Measurements from ENCODE around the gene GABARAP.
A peak's percentile ranks its signal among the peaks of the same experiment; 100 is the strongest.

Gene GABARAP

DNA sequence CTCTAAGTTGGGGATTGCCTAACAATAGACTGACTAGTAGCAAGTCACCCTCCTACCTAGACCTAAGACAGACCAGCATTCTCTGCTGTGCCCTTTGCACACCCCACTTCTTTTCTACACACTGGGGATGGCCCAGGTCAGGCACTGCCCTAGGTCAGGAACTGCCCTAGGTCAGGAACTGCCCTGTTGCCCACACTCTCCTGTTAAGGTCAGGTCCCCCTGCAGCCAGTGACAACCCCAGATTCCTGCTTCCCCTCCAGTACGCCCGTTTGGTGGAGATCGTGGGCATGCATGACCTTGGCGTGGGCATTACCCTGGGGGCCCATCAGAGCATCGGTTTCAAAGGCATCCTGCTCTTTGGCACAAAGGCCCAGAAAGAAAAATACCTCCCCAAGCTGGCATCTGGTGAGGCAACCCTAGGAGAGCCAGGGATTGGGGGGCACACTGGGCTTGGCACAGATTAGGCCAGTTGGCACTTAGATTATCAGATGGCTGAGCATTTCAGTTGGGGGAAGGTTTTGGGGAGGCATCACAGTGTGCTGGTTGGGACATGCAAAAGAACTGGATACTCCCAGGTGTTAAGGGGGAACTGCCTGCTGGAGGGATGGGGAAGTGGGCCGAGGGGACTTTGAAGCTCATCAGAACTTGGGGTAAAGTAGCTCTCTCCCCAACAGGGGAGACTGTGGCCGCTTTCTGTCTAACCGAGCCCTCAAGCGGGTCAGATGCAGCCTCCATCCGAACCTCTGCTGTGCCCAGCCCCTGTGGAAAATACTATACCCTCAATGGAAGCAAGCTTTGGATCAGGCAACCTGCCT lies 20.8 kb downstream of the GABARAP start:
- DNase-seq = no peak

DNA sequence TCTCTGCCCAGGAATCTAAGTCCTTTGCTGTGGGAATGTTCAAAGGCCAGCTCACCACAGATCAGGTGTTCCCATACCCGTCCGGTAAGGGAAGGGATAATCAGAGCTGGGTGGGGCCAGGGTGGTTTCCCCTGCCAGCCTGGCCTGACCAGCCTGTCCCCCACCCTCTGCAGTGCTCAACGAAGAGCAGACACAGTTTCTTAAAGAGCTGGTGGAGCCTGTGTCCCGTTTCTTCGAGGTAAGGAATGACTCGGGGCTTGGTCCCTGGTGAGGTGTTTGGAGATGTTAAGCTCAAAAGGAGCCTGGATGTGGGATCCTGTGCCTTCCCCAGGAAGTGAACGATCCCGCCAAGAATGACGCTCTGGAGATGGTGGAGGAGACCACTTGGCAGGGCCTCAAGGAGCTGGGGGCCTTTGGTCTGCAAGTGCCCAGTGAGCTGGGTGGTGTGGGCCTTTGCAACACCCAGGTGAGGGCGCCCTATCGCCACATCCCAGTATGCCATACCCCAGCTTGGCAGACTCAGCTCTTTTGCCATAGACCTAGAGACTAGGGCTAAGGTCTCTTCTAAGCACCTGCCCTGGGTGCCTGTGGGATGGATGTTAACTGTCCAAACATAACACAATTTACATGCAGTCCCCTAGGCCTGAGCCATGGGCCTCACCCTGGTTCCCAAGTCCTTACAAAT lies 21.5 kb downstream of the GABARAP start:
- DNase-seq = peak in 2 of 4 experiments; percentile 30 to 49

DNA sequence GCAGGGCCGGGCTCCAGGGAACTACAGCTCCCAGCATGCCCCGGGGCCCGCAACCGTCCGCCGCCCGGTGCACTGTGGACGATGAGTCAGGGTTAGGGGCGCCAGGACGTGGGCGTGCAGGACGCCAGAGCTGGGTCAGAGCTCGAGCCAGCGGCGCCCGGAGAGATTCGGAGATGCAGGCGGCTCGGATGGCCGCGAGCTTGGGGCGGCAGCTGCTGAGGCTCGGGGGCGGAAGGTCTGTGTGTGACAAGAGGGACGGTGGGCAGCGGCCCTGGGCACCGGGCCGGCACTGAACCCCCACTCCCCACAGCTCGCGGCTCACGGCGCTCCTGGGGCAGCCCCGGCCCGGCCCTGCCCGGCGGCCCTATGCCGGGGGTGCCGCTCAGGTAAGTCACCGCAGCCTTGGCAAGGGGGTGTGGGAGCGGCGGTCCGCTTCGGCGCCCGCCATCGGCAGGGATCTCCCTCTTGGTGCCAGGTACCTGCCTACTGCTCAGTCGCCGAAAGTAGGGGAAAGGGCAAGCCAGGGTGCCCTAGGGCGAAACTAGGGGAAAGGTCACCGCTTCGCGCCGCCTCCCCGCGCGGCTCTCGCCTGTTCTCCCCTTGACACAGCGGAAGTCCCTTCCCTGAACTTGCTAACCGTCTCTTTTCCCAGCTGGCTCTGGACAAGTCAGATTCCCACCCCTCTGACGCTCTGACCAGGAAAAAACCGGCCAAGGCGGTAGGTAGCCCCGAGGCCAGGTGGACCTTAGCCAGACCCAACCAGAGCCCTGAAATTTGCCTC lies 22.2 kb downstream of the GABARAP start, which contains the start of the genes ACADVL and DLG4:
TSS of gene ACADVL (plus strand) at position 127 of the 781 bp plus-strand sequence. CDS start at position 174, 47 bp downstream.
TSS of gene DLG4 (minus strand) at position 25 of the 781 bp plus-strand sequence.
- DNase-seq = peak in 3 of 4 experiments; percentile 44 to 65 (median 63)

DNA sequence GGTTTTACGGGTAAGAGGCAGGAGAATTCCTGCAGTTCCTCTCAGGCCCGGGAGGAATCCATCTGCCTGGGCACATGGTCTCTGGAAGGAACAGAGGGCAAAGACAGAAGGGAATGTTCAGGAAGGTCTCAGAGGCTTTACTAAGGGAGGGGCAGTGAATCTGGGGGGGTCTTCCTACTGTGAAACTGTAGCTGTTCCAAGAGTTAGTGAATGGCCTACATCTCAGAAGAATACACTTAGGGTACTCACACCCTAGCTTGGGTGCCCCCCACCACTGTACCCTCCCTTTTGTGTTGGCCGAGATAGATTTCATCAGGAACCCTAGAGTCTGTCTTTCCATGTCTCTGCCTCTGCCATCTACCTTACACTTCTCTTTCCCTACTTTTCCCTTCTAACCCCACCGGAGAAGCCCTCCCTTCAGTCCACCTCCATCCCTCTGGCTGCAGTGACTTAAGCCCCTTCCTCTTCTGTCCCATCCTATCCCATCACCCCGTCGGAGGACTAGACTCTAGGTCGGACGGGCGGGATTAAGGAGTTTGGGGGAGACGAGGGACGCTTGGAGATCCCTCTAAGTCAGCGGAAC lies 22.9 kb downstream of the GABARAP start:
- DNase-seq = no peak

- DNase-seq = no peak
Observed at GRCh38 chr17:7218758-7219157, 23.5 kb downstream of the GABARAP start.

DNA sequence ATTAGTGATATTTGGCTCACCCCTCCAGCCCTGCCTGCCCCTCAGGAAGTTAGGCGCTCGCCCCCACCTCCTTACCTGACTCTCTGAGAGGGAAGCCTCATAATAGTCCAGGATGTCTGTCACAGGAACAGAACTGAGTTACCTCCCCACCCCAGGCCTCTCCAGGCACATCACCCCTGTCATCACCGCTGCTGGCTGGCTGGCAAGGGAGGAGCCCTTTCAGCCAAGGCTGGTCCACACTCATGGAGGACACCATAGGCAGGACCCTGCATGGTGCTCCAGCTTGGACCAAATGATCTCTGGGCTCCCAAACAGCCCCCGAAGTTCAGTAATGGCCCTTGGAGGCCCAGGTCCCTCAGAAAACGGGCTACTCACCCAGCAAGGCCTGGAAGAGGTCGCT lies 24.1 kb downstream of the GABARAP start:
- DNase-seq = no peak

GRCh38 chr17:7217113-7217987 lies 24.9 kb downstream of the GABARAP start:
- no peak for DNase-seq

DNA sequence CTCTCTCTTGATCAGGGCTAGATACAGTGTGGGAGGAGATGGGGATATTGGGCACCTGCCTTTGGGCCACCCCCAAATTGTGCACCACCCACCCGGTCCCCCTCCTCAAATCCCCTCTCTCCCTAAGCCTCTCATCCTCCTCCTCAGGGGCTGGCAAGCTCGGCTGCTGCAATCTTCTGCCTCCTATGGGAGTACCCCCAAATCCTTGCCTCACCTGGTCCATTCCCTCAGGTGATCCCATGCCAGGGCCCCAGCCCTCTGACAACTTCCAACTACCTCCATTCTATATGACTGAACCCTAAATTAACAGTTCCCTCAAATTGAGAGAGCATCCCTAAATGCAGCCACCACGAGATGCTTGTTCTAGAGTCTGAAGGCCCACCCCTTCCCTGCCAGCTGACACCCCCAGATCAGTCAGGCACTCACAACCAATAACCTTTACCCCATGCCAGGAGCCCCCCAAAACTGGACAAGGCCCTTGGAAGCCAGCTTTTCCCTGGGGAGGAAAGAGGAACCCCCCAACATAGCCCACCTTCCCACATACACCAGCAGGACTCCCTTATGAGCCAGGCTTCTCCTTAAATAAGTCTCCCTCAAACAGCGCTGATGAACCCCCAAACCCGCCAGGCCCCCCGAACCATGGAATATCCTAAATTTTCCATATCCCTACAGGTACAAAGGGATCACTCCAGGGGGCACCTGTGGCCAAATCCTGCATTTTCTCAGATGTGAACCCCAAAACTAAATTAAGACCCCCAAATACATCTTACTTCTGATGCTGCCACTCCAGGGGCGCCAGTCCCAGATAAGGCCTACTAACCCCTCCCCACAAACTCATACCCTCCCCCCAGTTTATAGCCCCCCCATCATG lies 25.8 kb downstream of the GABARAP start:
- DNase-seq = no peak

DNA sequence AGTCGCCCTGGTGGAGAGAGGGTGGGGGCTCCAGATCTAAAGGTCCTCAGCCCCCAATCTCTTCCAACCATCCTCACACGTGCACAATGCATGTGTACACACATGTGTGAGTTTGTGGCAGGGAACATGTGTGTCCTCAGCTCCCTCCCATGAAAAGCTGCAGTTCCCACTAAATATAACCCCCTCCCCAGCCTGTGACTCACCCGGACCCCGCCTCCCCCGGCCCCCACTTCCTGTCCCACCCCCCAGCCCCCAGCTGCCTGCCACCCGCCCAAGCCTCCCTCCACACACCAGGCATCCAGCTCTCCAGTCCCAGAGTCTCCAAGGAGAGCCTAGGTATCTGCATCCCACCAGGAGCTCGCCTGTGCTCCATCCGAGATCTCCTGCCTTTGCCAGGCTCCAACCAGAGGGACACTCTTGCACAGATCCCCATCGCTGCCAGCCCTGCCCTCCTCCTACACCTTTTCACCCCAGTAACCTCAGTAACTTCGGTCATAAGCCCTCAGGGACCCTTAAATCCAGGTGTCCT lies 26.5 kb downstream of the GABARAP start:
- peak in 1 of 4 experiments; percentile 15 for DNase-seq

DNA sequence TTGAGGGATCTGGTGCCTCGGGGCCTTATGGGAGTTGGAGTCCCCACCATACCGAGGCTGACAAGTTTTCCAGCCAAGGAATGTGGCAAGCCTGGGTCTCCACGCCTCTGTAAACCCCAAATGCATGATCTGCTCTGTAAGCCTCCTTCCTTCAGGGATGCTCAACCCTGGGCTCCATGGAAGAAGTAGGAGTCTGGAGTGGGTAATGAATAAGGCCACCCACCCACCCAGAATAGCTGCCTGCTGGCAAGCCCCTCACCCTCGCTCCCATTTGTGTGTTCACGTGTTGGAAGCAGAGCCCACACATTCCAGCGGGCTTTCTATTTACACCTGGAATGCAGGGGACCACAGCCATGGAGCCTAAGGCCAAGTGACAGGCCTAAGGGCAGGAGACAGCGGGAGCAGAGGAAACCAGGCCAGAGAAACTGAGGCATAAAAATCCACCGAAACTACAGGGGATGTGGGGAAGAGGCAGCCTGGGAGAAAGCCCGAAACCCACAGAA lies 27.1 kb downstream of the GABARAP start:
- no peak for DNase-seq

DNA sequence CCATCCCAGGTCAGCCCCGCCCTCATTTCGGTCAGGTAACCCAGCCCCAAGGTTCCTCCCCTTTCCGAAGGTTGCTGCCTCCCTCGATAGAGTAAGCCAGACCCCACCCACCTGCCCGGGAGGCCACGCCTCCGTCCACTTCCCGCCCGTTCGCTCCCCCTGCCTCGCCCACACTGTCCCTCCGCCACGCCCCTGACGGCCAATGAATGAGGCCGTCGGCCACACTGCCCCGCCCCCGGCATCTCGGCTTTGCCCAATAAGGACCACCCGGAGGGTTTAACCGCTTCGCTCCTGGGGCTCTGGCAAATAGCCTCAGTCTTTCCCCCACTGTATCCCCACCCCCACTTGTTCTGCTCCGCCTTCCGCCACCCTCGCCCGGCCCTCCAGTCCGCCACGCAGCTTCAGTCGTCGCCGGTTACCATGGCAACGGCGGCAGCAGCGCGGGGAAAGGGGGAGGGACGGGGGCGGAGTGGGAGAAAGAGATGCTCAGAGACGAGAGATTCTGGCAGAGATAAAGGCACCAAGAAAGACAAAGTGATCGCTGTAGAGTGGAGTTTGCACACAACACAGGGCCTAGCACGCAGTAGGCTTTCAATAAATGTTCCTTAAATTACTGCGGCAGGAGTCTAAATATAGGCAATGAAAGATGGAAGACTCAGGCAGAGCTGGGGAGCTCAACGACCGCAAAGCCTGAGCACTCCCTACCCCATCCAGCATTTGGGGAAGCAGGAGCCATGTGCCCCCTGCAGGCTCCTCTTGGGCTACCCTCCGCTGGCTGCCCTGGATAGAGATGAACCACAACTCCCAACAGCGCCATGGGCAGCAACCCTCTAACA lies 27.7 kb downstream of the GABARAP start:
- peak; percentile 95 to 99 (median 98) for DNase-seq

DNA sequence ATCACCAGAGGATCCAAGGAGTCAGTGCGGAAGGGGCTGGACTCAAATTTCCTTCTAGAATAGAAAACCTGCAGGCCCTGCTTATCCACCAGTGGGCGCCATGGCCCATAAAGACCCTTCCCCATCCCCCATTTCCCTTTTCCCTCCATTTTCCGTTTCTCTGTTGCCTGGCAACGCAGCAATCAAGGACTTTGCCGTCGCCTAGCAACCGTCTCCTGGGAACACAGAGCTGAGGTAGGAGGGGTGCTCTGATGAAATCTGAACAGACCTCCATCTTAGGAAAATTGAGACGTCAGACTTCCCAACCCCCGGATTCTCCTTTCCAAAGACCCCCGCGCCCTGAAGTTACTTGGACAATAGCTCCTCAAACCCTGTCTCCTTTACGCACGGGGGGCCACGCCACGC lies 28.4 kb downstream of the GABARAP start:
- DNase-seq = peak in 1 of 4 experiments; percentile 72

GRCh38 chr17:7211491-7212273 lies 30.6 kb downstream of the GABARAP start:
- no peak for DNase-seq

DNA sequence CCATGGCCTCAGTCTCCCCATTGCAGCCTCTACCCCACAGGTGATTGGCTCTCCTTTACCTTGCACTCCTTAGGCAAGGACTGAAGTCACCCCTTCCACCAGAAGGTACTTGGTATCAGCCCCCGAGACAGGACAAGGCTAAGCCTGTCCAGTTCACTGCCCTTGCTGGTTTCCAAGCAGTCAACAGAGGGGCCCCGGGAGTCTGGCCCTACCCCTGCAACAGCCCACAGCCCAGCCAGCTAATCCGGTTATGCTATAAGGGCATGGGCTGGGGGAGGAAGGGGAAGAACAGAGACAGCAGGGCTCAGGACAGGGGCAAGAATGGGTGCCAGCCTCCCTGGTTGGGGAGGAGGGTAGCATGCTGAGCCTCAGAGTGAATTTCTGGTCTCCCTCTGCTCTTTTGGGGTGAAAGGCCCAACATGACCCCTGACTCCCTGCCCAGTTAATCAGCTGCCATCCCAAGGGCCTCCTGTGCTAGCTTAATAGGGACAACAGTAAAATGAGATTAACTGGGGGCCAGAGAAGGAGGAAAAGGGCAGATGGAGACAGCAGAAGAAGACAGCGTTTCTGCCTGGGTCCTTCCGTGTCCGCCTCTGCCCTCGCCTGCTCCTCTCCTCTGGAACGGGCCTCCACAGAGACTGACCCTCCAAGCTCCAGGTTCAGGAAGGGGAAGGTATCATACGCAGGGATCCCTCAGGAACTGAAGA lies 33.3 kb downstream of the GABARAP start:
- no peak for DNase-seq

DNA sequence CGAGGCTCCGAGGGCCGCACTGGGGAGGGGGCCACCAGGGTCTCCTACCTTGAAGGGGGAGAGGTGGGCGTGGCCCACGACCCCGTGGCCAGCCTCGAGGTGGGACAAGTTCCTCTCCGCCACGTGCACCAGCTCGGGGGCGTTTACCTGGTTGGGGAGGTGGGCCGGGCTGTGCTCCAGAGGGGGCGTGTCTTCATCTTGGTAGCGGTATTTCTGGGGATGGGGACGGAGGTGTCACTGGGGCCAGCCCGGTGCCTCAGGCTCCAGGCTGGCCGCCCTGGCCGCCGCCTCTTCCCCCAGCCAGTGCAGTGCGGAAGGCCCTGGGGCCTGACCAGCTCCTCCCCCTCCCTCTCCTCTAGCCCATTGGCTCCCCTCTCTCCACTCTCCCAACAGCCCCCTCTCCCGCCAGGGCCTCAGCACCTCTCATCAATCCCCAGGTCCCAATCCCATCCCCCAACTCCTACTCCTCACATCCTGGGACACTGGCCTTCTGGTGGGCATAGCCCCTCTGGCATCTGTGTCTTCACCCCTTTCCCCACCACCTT lies 34.1 kb downstream of the GABARAP start:
- no peak for DNase-seq

DNA sequence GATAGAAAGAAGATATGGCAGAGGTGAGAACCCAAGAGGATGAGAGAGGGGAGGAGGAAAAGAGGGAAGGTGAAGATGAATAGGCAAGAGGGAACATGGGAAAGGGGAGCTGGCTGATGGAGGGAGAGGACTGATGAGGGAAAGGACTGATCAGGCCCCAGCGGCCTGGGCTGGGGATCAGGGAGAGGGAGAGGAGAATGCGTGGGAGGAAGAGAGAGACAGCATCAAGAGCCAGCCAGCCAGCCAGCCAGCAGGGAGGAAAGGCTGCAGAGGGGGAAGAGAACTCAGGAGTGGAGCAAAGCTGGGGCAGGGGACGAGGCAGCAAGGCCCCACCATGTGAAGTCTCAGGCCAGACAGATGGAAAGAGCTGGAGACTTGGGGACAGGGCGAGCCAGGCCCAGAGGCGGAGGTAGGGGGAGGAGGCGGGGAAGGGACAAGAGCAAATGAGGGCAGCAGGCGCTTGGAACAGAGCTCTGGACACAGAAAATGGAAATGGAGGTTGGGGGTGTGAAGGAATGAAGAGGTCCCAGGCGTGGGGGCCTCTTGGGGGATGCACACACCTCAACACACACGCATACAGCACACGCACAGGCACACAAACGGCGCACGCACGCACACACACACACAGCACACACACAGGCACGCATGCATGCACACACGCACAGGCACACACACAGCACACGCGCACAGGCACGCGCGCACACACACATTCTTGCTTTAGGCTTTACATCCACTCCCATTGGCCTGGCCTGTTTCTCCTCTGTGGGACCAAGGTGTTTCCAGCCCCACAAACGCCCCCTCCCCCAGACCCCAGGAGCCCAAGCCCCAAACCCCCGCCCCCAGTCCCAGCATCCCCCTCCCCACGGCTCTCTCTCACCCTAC lies 34.9 kb downstream of the GABARAP start:
- no peak for DNase-seq
